Upper lobe of right lung (tissue), 1 donor: ENCODE data around the gene POFUT1. TPM values are rescaled to one million over a fixed set of nuclear protein-coding genes. Genes with fewer than 3 reads are reported as not detected.

Source experiments
- ATAC-seq: fragments of 200-7000 bp; cut with Tn5 transposase; one replicate; pipeline ENCODE4 v1.9.1; 2020; ENCODE audit warnings: mild to moderate bottlenecking, moderate library complexity
- DNase-seq: peaks from one replicate; pipeline ENCODE4 v3.0.0-alpha.2; 2020
- H3K27ac ChIP-seq: fragments of 200-600 bp; one replicate; pipeline ENCODE4 v1.8.0; 2022
- H3K27me3 ChIP-seq: fragments of 200-600 bp; one replicate; pipeline ENCODE4 v1.8.0; 2022; ENCODE audit warnings: mild to moderate bottlenecking
- H3K36me3 ChIP-seq: fragments of 200-600 bp; one replicate; pipeline ENCODE4 v1.8.0; 2022
- H3K4me1 ChIP-seq: fragments of 200-600 bp; one replicate; pipeline ENCODE4 v1.8.0; 2022
- H3K4me3 ChIP-seq: fragments of 200-600 bp; one replicate; pipeline ENCODE4 v1.8.0; 2022; ENCODE audit warnings: mild to moderate bottlenecking
- H3K9me3 ChIP-seq: fragments of 200-600 bp; one replicate; pipeline ENCODE4 v1.8.0; 2022
- CTCF ChIP-seq: fragments of 200-600 bp; IDR thresholded peaks from one replicate; pipeline ENCODE4 v1.8.0; 2022; ENCODE audit warnings: antibody characterized with exemption
- intact Hi-C: fragments of 100-400 bp; cut with DNase I; formaldehyde crosslinking; loops from one replicate; pipeline ENCODE4 v1.11.0; 2022
- total RNA-seq: library from RNA; stranded (reverse); fragmentation: NEBNext Ultra II Directional; extraction: Animal tissue kit (Norgen Biotek cat#: 25700); gene quantifications from one replicate; pipeline ENCODE4 v1.2.1, GENCODE V29; 2021
- donor health status: DM: no; HTN: yes; CAD: no; lungs with severe emphysema.

The POFUT1 gene
- total RNA-seq, 1 donor from 2014 or later, result 31.5 TPM

- peaks cover 71% of the 10 kb centered on the region for H3K36me3 ChIP-seq
- no peaks in the 10 kb centered on the region for H3K27me3 ChIP-seq
- H3K4me1 ChIP-seq, result no peaks in the 10 kb centered on the region
- no peak for TF ChIP-seq CTCF
- H3K9me3 ChIP-seq, result no peaks in the 10 kb centered on the region
- no peak overlapping the region for H3K27ac ChIP-seq
- intact Hi-C loops, result no loop called here
- ATAC-seq, result no peak
- no peak for DNase-seq
- H3K4me3 ChIP-seq, result no peak overlapping the region
Measured at GRCh38 chr20:32215729-32216128, 8.0 kb downstream of the POFUT1 start.

- TF ChIP-seq CTCF, result no peak
- Histone ChIP-seq H3K36me3 (peaks cover 71% of the 10 kb centered on the region), H3K4me3 (no peak overlapping the region), H3K4me1 (no peaks in the 10 kb centered on the region), H3K9me3 (no peaks in the 10 kb centered on the region), H3K27ac (no peak overlapping the region), H3K27me3 (no peaks in the 10 kb centered on the region)
- intact Hi-C loops, result no loop called here
- ATAC-seq (no peak), DNase-seq (no peak)
Measured at GRCh38 chr20:32216179-32217142, 8.8 kb downstream of the POFUT1 start.

- ATAC-seq, result no peak
- TF ChIP-seq CTCF, result no peak
- Histone ChIP-seq H3K4me3 (no peak overlapping the region), H3K4me1 (no peaks in the 10 kb centered on the region), H3K9me3 (no peaks in the 10 kb centered on the region), H3K27me3 (no peaks in the 10 kb centered on the region), H3K36me3 (peaks cover 80% of the 10 kb centered on the region), H3K27ac (no peak overlapping the region)
- intact Hi-C loops, result no loop called here
- no peak for DNase-seq
Measured at GRCh38 chr20:32218156-32218900, 10.6 kb downstream of the POFUT1 start.

GRCh38 chr20:32224463-32224862, 16.8 kb downstream of the POFUT1 start:
- Histone ChIP-seq H3K4me3 (no peak overlapping the region), H3K4me1 (peaks cover 16% of the 10 kb centered on the region), H3K27me3 (no peaks in the 10 kb centered on the region), H3K27ac (no peak overlapping the region), H3K9me3 (no peaks in the 10 kb centered on the region), H3K36me3 (peaks cover 52% of the 10 kb centered on the region)
- intact Hi-C loops, result no loop called here
- ATAC-seq, result no peak
- no peak for TF ChIP-seq CTCF
- no peak for DNase-seq

GRCh38 chr20:32226391-32226790, 18.7 kb downstream of the POFUT1 start:
- Histone ChIP-seq H3K27me3 (no peaks in the 10 kb centered on the region), H3K27ac (peak overlapping the region; percentile 68), H3K4me1 (peaks cover 16% of the 10 kb centered on the region), H3K9me3 (no peaks in the 10 kb centered on the region), H3K4me3 (no peak overlapping the region), H3K36me3 (peaks cover 51% of the 10 kb centered on the region)
- DNase-seq (no peak), ATAC-seq (no peak)
- intact Hi-C loops, result no loop called here
- TF ChIP-seq CTCF, result no peak
